ENCODE results near the gene HIC2.
"Not testable (repeated sequence)": the region's sequence is repeated elsewhere in the genome, so short reads cannot be mapped to it uniquely, and the experiment has no call there.

- TF ChIP-seq SP1 (IDR thresholded peaks at IDR 0.05); ARNT (IDR thresholded peaks at IDR 0.05); ELF4 (IDR thresholded peaks at IDR 0.05); TARDBP (IDR thresholded peaks at IDR 0.05); ZNF384 (IDR thresholded peaks at IDR 0.05); BHLHE40 (IDR thresholded peaks at IDR 0.05; ENCODE audit: borderline replicate concordance); SUZ12 (IDR thresholded peaks at IDR 0.05): not testable (repeated sequence)
Measured at GRCh38 chr22:21472984-21473383, 55.8 kb downstream of the HIC2 start.

All from HEK293T (cell line).